NB4 (cell line): Measurements from ENCODE around the gene ABLIM2.

Experiments
- POLR2A ChIP-seq: IDR thresholded peaks from 2 replicates; pipeline ENCODE4 v1.6.1; 2011; ENCODE audit warnings: mild to moderate bottlenecking; ENCODE audit not compliant: insufficient read length; ENCODE audit errors: extremely low read depth
- TF ChIP-seq, protein P1 (sequence below): IDR thresholded peaks from one replicate; pipeline ENCODE4 v1.5.1; 2012; ENCODE audit warnings: low read depth, low read length

DNA sequence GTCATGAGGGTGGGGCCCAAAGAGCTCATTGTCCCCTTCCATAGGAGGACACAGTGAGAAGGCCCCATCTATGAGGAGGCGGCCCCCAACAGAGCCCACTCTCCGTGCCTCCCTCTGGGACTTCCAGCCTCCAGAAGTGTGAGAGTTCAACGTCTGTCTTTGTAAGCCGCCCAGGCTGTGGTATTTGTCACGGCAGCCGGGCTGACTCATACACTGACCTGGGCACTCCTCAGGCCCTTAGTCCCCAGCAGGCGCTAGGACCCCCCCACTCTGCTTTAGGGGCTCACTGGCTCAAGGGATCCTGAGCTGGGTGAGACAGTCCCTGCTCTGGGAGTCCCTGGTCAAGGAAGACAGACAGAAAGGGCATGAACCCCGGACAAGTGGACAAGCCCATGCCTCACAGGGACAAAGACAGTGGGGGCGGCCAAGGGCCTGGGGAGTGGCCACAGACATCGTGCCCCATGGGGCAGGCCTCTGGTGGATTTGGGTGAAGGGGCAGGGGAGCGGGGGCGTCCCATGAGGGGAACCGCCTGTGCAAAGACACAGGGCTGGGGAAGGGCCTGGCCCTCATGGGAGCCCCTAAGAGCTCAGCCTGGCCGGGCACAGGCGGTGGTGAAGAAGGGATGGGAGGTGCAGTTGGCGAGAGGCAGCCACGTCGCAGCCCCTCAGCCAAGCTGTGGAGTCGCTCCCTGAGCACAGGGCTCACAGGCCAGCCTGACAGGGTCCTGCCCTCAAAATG is 21.5 kb downstream of the ABLIM2 start:
- TF ChIP-seq, protein P1, sequence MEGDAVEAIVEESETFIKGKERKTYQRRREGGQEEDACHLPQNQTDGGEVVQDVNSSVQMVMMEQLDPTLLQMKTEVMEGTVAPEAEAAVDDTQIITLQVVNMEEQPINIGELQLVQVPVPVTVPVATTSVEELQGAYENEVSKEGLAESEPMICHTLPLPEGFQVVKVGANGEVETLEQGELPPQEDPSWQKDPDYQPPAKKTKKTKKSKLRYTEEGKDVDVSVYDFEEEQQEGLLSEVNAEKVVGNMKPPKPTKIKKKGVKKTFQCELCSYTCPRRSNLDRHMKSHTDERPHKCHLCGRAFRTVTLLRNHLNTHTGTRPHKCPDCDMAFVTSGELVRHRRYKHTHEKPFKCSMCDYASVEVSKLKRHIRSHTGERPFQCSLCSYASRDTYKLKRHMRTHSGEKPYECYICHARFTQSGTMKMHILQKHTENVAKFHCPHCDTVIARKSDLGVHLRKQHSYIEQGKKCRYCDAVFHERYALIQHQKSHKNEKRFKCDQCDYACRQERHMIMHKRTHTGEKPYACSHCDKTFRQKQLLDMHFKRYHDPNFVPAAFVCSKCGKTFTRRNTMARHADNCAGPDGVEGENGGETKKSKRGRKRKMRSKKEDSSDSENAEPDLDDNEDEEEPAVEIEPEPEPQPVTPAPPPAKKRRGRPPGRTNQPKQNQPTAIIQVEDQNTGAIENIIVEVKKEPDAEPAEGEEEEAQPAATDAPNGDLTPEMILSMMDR = no peak
- TF ChIP-seq POLR2A = no peak
